ENCODE data around the gene BEST2.

DNA sequence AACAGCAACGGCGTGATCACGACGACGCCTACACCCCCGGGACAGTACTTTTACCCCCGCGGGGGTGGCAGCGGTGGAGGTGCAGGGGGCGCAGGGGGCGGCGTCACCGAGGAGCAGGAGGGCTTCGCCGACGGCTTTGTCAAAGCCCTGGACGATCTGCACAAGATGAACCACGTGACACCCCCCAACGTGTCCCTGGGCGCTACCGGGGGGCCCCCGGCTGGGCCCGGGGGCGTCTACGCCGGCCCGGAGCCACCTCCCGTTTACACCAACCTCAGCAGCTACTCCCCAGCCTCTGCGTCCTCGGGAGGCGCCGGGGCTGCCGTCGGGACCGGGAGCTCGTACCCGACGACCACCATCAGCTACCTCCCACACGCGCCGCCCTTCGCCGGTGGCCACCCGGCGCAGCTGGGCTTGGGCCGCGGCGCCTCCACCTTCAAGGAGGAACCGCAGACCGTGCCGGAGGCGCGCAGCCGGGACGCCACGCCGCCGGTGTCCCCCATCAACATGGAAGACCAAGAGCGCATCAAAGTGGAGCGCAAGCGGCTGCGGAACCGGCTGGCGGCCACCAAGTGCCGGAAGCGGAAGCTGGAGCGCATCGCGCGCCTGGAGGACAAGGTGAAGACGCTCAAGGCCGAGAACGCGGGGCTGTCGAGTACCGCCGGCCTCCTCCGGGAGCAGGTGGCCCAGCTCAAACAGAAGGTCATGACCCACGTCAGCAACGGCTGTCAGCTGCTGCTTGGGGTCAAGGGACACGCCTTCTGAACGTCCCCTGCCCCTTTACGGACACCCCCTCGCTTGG lies 40.7 kb downstream of the BEST2 start:
- TF ChIP-seq, protein P1, sequence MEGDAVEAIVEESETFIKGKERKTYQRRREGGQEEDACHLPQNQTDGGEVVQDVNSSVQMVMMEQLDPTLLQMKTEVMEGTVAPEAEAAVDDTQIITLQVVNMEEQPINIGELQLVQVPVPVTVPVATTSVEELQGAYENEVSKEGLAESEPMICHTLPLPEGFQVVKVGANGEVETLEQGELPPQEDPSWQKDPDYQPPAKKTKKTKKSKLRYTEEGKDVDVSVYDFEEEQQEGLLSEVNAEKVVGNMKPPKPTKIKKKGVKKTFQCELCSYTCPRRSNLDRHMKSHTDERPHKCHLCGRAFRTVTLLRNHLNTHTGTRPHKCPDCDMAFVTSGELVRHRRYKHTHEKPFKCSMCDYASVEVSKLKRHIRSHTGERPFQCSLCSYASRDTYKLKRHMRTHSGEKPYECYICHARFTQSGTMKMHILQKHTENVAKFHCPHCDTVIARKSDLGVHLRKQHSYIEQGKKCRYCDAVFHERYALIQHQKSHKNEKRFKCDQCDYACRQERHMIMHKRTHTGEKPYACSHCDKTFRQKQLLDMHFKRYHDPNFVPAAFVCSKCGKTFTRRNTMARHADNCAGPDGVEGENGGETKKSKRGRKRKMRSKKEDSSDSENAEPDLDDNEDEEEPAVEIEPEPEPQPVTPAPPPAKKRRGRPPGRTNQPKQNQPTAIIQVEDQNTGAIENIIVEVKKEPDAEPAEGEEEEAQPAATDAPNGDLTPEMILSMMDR (IDR thresholded peaks at IDR 0.05), result peak in 2 of 4 experiments; percentile 12 to 18
- TF ChIP-seq POLR2A (IDR thresholded peaks at IDR 0.05), result no peak
- peak; percentile 58 for TF ChIP-seq POLR2AphosphoS5 (IDR thresholded peaks at IDR 0.05)
